T-helper 22 cell (primary cell): Measurements from ENCODE around the gene PBX3.

Experiments used
- DNase-seq: peaks from one replicate; pipeline ENCODE4 v3.0.0-alpha.2; 2020; ENCODE audit warnings: low read depth

The PBX3 gene

DNA sequence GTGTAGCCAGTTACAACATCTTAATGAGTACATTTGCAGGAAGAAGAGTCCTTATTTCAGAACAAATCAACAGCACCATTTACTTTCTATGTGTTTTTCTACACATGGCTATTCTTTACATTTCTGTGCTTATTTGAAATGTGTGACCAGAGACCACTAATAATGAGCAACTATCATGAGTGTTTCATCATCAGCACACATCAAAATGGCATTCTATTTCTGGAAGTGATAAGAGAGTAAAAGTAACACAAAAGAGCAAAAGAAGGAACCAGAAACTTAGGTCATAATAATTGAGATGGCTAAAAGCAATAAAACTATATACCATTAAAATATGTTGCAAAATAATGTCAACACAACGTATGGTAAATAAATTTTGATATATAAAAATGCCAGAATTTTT, 159.7 kb downstream of the PBX3 start:
- DNase-seq: no peak

DNA sequence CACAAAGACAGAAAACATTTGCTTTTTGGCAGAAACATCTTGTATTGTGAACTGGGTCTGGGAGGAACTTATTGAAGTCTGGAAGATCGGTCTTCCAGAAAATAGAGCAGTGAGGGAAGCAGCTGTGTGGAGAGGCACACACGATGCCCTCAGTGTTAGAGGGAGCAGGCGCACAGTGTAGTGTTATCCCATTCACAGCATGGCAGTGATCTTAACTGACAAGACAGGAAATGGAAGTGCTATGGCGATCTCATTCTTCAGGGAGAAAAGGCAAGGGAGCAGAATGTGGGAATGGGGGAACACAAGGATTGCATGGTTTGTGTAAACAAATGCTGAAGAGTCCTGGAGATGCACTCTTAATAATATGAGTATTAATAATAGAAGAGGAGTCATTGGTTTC, 161.0 kb downstream of the PBX3 start:
- DNase-seq: no peak

- no peak for DNase-seq
These were observed 161.8 kb downstream of the PBX3 start for GRCh38 chr9:125908966-125909365.

DNA sequence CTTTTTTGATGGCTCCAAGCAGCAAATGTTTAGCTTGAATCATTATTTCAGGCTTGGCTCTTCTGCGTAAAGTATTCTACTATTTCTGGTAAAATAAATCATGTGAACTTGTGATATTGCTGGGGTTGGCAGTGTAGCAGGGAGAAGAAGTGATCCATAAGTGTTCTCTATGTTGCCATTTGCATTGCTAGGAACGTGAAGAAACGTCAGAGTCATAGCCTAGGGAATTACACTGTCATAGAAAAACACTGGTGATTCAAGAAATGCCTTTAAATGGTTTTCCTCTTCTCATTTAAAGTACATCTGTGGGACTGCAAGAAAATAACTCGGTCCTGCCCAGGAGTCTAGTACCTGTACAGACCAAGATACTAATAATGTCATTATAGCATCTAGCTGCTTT, 162.3 kb downstream of the PBX3 start:
- no peak for DNase-seq

DNA sequence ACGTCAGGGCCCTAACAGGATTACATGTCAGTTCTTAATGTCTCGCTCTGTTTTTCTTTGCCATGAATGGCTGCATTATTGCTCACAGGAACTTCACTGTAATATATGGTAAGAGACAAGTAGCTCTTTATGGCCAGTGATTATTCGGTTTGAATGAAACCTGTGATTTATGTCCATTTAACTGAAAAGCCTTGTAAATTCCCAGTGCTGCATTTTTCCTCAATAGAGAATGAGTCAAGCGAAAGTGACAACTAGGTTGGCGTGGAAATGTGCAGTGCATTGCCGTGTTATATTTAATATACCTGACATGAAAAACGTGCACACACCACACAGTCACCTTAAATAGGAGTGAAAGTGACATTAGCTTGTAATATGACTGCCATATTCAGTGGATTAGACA, 163.1 kb downstream of the PBX3 start:
- no peak for DNase-seq

DNA sequence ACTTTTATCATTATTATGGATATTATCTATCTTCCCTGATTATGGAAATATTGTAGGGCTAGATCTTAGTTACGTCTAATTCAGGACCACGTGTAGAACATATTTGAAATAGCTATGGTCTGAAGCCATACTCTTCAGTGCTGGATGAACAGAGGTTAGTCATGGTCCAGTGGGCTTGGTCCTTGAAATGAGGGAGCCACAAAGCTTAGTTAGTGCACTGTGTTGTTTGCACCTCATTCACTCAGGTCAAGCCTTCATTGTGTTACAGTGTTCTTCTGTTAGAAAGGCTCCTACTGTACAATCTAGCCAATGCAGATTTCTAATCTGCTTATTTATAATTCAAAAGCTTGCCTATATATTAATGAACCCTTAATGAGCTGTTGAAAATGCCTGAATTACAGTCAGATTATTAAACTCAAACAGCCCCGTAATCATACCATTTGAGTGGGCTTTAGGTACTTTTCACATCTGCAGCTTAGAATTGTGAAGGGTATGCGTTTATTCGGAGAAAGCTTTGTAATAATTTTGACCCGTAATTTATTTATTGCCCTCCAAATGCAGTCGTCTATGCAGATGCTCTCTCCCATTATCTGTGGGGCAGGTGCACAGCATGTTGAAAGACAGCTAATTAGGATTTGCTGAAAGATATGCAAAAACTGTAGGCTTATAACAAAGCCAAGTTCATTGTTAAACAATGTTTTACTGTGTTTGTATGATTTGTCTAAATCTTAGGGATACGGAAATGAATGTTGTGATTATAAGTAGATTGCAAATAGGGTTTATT, 164.9 kb downstream of the PBX3 start:
- no peak for DNase-seq

- no peak for DNase-seq
These were observed 165.5 kb downstream of the PBX3 start for GRCh38 chr9:125912667-125913066.

DNA sequence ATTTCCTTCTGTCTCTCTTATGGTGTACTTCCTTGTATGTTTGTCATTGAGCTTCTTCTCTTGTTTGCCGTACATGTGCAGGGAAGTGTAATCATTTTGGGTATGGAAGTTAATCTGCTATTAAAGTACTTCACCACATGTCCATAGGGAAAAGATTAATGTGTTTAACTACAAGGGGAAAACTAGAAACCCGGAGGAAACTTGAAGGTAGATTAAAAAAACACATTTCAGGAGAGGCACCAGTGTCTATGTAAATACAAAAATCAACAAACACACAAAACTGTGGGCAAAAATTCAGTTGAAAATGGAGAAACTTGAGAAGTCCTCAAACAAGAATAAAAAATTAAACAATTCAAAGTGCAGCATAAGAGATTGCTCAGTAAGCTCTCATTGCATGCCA, 166.4 kb downstream of the PBX3 start:
- DNase-seq: no peak

DNA sequence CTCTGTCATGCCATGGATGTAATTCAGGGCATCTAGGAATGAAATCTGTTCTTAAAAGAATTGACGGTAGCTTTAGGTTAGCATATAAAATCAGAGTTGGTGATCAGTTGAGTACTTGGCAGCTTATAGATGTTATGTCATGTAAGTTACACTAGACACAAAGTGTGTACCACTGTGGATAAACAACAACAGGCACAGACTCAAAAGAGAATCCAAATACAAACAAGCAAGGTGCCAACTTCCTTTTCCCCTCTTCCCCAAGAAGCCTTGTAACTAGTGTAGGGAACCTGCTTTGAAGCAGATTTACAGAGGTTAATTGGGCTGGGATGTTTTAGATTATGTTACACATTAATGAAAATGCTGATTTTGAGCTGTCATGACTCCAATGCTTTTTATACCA, 167.2 kb downstream of the PBX3 start:
- no peak for DNase-seq

GRCh38 chr9:125915606-125916005, 168.4 kb downstream of the PBX3 start:
- DNase-seq: no peak

DNA sequence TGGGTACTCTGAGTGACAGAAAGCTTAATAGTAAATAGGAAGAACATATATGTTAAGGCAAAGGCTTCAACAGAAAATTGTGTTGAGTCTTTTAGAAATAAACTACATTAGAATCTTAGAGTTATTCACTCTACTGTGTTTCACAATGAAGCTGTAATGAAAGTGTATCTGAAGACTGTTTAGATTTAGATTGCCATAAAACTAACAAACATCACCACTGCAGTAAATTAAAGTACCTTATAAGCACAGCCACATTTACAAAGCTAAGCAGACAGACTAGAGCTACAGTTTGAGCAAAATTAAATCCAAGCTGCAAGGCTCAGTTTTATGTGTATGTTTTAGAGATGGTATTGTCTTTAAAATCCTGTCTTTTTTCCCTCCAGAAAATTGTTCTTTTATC, 172.4 kb downstream of the PBX3 start:
- DNase-seq: no peak

DNA sequence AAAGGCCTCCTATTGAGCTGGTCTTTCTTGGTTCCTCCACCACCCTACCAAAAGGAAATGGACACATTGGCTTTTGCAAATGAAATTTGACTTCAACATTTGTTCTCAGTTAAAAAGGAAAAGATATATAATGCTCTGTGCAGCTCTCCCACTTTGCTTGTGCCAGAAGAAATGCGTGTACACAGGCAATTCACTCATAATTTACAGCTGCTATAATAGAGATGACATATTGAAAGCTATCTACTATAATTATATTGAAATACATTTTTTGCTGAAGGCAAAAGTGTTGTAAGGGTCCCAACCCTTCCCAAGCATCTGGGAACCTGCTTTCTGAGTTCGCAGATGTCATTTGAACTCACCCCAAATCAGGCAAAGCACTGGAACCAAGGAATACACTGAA, 173.2 kb downstream of the PBX3 start:
- DNase-seq: no peak

- no peak for DNase-seq
These were observed 175.7 kb downstream of the PBX3 start for GRCh38 chr9:125922854-125923253.

GRCh38 chr9:125924351-125924750, 177.2 kb downstream of the PBX3 start:
- DNase-seq: no peak

- DNase-seq: no peak
These were observed 179.8 kb downstream of the PBX3 start for GRCh38 chr9:125926936-125927335.

DNA sequence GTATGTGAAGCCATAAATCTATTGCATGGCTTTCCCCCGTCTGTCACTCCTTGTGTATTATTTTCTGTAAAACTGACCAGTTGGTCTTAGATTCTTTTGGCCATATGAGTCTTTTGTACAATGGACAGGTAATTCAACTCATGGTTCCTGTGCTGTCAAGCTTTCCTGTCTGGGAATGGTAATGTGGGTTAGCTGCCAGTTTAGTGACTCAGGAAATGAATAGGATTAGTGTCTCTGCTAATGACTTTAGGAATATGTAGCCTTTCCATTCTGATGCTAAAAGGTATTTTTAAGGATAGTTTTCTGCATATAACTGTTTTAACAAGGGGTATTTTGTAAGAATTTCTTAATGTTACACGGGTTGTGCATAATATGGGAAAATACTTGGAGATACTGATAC, 182.7 kb downstream of the PBX3 start:
- no peak for DNase-seq

DNA sequence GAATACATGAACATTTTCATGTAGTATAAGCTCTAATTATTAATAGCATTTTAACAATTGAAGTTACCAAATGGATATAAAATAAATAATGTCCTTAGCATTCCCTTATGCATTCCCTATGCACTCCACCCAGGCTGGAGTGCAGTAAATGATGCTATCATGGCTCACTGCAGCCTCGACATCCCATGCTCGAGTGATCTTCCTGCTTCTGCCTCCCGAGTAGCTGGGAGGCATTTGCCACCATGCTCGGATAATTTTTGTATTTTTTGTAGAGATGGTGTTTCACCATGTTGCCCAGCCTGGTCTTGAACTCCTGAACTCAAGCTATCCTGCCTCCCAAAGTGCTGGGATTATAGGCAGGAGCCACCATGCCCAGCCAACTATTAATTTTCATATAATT, 184.0 kb downstream of the PBX3 start:
- DNase-seq: no peak

- DNase-seq: no peak
These were observed 184.8 kb downstream of the PBX3 start for GRCh38 chr9:125932012-125932411.

GRCh38 chr9:125932746-125933455, 185.7 kb downstream of the PBX3 start:
- DNase-seq: no peak

DNA sequence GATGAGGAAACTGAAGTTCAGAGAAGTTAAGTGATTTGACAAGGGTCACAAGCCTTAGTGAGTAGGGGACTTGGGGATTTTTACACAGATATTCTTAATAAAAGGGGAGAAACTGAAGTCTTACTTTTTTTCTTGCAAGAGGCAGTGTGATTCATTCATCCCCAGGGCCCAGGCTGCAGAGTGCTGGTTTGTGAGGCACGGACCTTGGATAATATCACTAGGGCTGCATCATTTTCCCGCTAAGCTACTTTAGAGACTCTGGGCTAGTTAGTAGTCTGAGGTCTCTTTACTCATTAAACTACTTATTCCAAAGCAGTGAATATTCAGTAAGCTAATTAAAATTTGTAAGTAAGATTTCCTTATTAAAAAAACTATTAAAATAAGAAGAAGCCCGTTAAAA, 195.0 kb downstream of the PBX3 start:
- no peak for DNase-seq

DNA sequence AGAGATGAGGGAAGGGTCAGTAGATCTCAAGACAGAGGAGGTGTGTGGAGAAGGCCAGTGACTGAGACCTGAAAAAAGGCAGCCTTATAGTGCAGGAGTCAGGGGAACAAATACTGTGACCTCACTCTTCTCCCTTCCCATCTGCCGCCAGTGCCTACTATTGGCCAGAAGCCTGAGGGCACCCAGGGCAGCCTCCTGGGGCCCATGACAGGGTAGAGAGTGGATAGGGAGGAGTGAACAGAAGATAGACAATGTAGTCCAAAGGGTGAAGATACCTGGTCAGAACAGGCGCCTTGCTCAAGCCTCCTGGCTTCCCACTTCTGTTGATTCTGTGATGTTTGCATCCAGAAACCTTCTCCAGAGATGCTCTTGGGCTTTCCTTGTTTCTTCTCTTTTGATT, 196.7 kb downstream of the PBX3 start:
- no peak for DNase-seq

- no peak for DNase-seq
These were observed 199.2 kb downstream of the PBX3 start for GRCh38 chr9:125946397-125946796.

GRCh38 chr9:125948887-125949596, 201.9 kb downstream of the PBX3 start:
- no peak for DNase-seq
